Spleen (tissue), 7 donors: ENCODE measurements around the gene ABCC12.

Experiments
- CTCF ChIP-seq, 11 experiments: fragments of 200-600 bp in 7 of 11; fragments of 450-650 bp in 4 of 11; sonication (generic) in 4 of 11; IDR thresholded peaks in 8 of 11; conservative IDR thresholded peaks in 3 of 11; 1 replicate in 7 of 11; 2 replicates in 4 of 11; pipeline versions ENCODE4 v1.4.0 to v1.8.0; 2016 to 2021; ENCODE audit warnings: antibody characterized with exemption in 11 of 11, inconsistent platforms in 4 of 11, mild to moderate bottlenecking in 1 of 11
- POLR2A ChIP-seq, 3 donors: fragments of 450-650 bp; IDR thresholded peaks; one replicate each; pipeline ENCODE4 v1.5.1; 2017; ENCODE audit warnings: antibody characterized with exemption in 3 of 3, mild to moderate bottlenecking in 1 of 3
- POLR2AphosphoS5 ChIP-seq, 3 donors: sonication (generic); formaldehyde crosslinking; IDR thresholded peaks; one replicate each; pipeline ENCODE4 v1.5.1; 2017; ENCODE audit warnings: antibody characterized with exemption in 3 of 3
- donor health status: DM: no; HTN: no; CAD: no; lungs with moderate emphysema.
- donor health status: DM: no; HTN: no; CAD: no.
- donor health status: DM: no; HTN: no; CAD: no.

- no peak for TF ChIP-seq CTCF (IDR thresholded peaks at IDR 0.05 in 8 of 11, conservative IDR thresholded peaks at IDR 0.05 in 3 of 11)
- TF ChIP-seq POLR2AphosphoS5 (IDR thresholded peaks at IDR 0.05) = no peak
- TF ChIP-seq POLR2A (IDR thresholded peaks at IDR 0.05) = no peak
Observed at GRCh38 chr16:48131201-48131935, 24.4 kb downstream of the ABCC12 start.
